ENCODE data around the gene VARS2.

- TF ChIP-seq, protein P1, sequence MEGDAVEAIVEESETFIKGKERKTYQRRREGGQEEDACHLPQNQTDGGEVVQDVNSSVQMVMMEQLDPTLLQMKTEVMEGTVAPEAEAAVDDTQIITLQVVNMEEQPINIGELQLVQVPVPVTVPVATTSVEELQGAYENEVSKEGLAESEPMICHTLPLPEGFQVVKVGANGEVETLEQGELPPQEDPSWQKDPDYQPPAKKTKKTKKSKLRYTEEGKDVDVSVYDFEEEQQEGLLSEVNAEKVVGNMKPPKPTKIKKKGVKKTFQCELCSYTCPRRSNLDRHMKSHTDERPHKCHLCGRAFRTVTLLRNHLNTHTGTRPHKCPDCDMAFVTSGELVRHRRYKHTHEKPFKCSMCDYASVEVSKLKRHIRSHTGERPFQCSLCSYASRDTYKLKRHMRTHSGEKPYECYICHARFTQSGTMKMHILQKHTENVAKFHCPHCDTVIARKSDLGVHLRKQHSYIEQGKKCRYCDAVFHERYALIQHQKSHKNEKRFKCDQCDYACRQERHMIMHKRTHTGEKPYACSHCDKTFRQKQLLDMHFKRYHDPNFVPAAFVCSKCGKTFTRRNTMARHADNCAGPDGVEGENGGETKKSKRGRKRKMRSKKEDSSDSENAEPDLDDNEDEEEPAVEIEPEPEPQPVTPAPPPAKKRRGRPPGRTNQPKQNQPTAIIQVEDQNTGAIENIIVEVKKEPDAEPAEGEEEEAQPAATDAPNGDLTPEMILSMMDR (IDR thresholded peaks at IDR 0.05; ENCODE audit: low read length): no peak
- TF ChIP-seq EZH2 (optimal IDR thresholded peaks at IDR 0.05; ENCODE audit: low read depth, low read length) (no peak), EZH2phosphoT487 (IDR thresholded peaks at IDR 0.05; ENCODE audit: low read length) (no peak)
These were observed 40.8 kb upstream of the VARS2 start for GRCh38 chr6:30873137-30873640.

Measured in MM.1S (cell line).